ENCODE measurements around the gene PPP1R17.

GRCh38 chr7:31687024-31687748, at the start of gene PPP1R17:
- TF ChIP-seq POLR2A (IDR thresholded peaks at IDR 0.05; ENCODE audit: low read depth, low read length), result no peak
- no peak for TF ChIP-seq POLR2AphosphoS5 (IDR thresholded peaks at IDR 0.05; ENCODE audit: insufficient read depth, low read depth, low read length)
- TF ChIP-seq EZH2 (IDR thresholded peaks at IDR 0.05; ENCODE audit: borderline replicate concordance, low read depth, low read length, severe bottlenecking), result no peak
- TF ChIP-seq, protein P1, sequence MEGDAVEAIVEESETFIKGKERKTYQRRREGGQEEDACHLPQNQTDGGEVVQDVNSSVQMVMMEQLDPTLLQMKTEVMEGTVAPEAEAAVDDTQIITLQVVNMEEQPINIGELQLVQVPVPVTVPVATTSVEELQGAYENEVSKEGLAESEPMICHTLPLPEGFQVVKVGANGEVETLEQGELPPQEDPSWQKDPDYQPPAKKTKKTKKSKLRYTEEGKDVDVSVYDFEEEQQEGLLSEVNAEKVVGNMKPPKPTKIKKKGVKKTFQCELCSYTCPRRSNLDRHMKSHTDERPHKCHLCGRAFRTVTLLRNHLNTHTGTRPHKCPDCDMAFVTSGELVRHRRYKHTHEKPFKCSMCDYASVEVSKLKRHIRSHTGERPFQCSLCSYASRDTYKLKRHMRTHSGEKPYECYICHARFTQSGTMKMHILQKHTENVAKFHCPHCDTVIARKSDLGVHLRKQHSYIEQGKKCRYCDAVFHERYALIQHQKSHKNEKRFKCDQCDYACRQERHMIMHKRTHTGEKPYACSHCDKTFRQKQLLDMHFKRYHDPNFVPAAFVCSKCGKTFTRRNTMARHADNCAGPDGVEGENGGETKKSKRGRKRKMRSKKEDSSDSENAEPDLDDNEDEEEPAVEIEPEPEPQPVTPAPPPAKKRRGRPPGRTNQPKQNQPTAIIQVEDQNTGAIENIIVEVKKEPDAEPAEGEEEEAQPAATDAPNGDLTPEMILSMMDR (IDR thresholded peaks at IDR 0.05; ENCODE audit: extremely low read depth in 1 of 2, insufficient read depth in 1 of 2, low read depth in 1 of 2, low read length in 2 of 2), result no peak
- TF ChIP-seq FOS (IDR thresholded peaks at IDR 0.05; ENCODE audit: borderline replicate concordance, insufficient read depth, low read length), result no peak
- no peak for TF ChIP-seq MYC (IDR thresholded peaks at IDR 0.05; ENCODE audit: low read depth, low read length)
- TF ChIP-seq GATA2 (IDR thresholded peaks at IDR 0.05; ENCODE audit: insufficient read depth, insufficient read length, low read depth, low read length), result no peak
- TF ChIP-seq, protein P2, sequence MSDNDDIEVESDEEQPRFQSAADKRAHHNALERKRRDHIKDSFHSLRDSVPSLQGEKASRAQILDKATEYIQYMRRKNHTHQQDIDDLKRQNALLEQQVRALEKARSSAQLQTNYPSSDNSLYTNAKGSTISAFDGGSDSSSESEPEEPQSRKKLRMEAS (IDR thresholded peaks at IDR 0.05; ENCODE audit: insufficient read depth, insufficient read length), result no peak
